Uterus (tissue), 2 donors: ENCODE measurements around the gene GPHN.

Source experiments
- POLR2A ChIP-seq, 2 donors: fragments of 450-650 bp; IDR thresholded peaks; one replicate each; pipeline ENCODE4 v1.6.1; 2016; ENCODE audit warnings: antibody characterized with exemption in 2 of 2, mild to moderate bottlenecking in 1 of 2, moderate library complexity in 1 of 2
- TF ChIP-seq, protein P1 (sequence below), 4 experiments: fragments of 200-600 bp in 2 of 4; fragments of 450-650 bp in 2 of 4; sonication (generic) in 2 of 4; IDR thresholded peaks; one replicate each; pipeline ENCODE4 v1.5.1; 2016 to 2019; ENCODE audit warnings: antibody characterized with exemption in 4 of 4, mild to moderate bottlenecking in 2 of 4, moderate library complexity in 1 of 4

DNA sequence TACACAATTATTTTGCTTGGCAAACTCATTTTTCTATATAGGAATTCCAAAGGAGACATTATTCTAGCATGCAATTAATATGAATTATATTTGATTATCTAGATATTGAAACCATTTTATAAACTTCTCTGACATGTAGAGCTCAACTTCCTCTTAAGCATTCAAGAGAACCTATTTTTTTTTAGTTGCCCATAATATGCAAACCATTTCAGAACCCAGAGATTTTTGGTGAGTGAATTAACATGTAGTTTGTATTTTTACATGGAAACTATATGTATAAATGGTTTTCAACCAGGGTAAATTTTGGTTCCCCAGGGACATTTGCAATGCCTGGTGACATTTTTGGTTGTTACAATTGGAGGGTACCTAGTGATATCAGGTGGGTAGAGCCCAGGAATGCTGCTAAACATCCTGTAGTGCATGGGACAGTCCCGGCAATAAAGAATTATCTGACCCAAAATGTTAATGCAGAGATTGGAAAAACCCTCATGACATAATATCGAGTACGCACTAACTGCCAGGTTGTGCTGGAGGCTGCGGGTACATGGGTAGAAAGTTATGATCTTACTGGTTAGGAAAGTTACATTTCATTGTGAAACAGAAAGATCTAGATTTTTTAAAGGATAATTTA lies 342.4 kb downstream of the GPHN start:
- TF ChIP-seq, protein P1, sequence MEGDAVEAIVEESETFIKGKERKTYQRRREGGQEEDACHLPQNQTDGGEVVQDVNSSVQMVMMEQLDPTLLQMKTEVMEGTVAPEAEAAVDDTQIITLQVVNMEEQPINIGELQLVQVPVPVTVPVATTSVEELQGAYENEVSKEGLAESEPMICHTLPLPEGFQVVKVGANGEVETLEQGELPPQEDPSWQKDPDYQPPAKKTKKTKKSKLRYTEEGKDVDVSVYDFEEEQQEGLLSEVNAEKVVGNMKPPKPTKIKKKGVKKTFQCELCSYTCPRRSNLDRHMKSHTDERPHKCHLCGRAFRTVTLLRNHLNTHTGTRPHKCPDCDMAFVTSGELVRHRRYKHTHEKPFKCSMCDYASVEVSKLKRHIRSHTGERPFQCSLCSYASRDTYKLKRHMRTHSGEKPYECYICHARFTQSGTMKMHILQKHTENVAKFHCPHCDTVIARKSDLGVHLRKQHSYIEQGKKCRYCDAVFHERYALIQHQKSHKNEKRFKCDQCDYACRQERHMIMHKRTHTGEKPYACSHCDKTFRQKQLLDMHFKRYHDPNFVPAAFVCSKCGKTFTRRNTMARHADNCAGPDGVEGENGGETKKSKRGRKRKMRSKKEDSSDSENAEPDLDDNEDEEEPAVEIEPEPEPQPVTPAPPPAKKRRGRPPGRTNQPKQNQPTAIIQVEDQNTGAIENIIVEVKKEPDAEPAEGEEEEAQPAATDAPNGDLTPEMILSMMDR (IDR thresholded peaks at IDR 0.05) = no peak
- TF ChIP-seq POLR2A (IDR thresholded peaks at IDR 0.05) = no peak
